Gastroesophageal sphincter (tissue), 4 donors: ENCODE measurements around the gene TMEM214. TPM values are rescaled to one million over a fixed set of nuclear protein-coding genes. Genes with fewer than 3 reads are reported as not detected.
A peak's percentile ranks its signal among the peaks of the same experiment; 100 is the strongest.

Experiments
- ATAC-seq: fragments of 150-250 bp; one replicate; pipeline ENCODE4 v1.9.1; 2016; ENCODE audit warnings: mild to moderate bottlenecking, moderate library complexity
- H3K27ac ChIP-seq, 4 donors: fragments of 200-600 bp; sonication (generic) in 3 of 4; 1 replicate in 3 of 4; 2 replicates in 1 of 4; pipeline ENCODE4 v1.5.1; 2016 to 2019
- H3K27me3 ChIP-seq: fragments of 200-600 bp; sonication (generic); one replicate; pipeline ENCODE4 v1.5.1; 2019
- H3K36me3 ChIP-seq, 2 donors: fragments of 200-600 bp; sonication (generic); one replicate each; pipeline ENCODE4 v1.5.1; 2019; ENCODE audit warnings: control low read depth in 1 of 2
- H3K4me1 ChIP-seq, 3 donors: fragments of 200-600 bp; sonication (generic); 1 replicate in 2 of 3; 2 replicates in 1 of 3; pipeline ENCODE4 v1.5.1; 2016 to 2019; ENCODE audit warnings: control low read depth in 2 of 3
- H3K4me3 ChIP-seq, 2 donors: fragments of 200-600 bp; sonication (generic); one replicate each; pipeline ENCODE4 v1.5.1; 2019; ENCODE audit warnings: mild to moderate bottlenecking in 1 of 2, moderate library complexity in 1 of 2
- H3K9me3 ChIP-seq, 3 donors: fragments of 200-600 bp; sonication (generic); one replicate each; pipeline ENCODE4 v1.5.1; 2017 to 2019; ENCODE audit warnings: control low read depth in 2 of 3
- CTCF ChIP-seq, 4 experiments: fragments of 200-600 bp in 2 of 4; fragments of 450-650 bp in 2 of 4; sonication (generic) in 1 of 4; IDR thresholded peaks; one replicate each; pipeline ENCODE4 v1.5.1; 2017 to 2019; ENCODE audit warnings: antibody characterized with exemption in 4 of 4, mild to moderate bottlenecking in 2 of 4, moderate library complexity in 2 of 4
- EP300 ChIP-seq: sonication (generic); formaldehyde crosslinking; IDR thresholded peaks from one replicate; pipeline ENCODE4 v1.6.1; 2017; ENCODE audit warnings: antibody characterized with exemption, mild to moderate bottlenecking
- POLR2A ChIP-seq, 2 donors: fragments of 450-650 bp; IDR thresholded peaks; one replicate each; pipeline ENCODE4 v1.6.1; 2017; ENCODE audit warnings: antibody characterized with exemption in 2 of 2, mild to moderate bottlenecking in 2 of 2, moderate library complexity in 1 of 2
- POLR2AphosphoS5 ChIP-seq: sonication (generic); formaldehyde crosslinking; IDR thresholded peaks from one replicate; pipeline ENCODE4 v1.6.1; 2017; ENCODE audit warnings: antibody characterized with exemption
- WGBS, 2 donors: methylation state at CpG; one replicate each; pipeline ENCODE4 v1.1.5; 2018; ENCODE audit warnings: low coverage in 1 of 2; 5-methylcytosine and 5-hydroxymethylcytosine counted together
- total RNA-seq, 4 donors: library from RNA; depleted of rRNA; stranded (reverse); fragments of >200 nt; gene quantifications; one replicate each; pipeline ENCODE4 v1.1.0, GENCODE V29; 2016

TMEM214 gene
- total RNA-seq, 4 donors from 2014 or later: 16.7 to 39.4 (median 30.3) TPM

- no peak for TF ChIP-seq EP300
- no peak for TF ChIP-seq POLR2AphosphoS5
- no peak for TF ChIP-seq CTCF (IDR thresholded peaks at IDR 0.05)
- no peak for TF ChIP-seq POLR2A (IDR thresholded peaks at IDR 0.05)
- 43 to 67% methylated on average over 1 to 3 of the region's 10 CpGs for WGBS, 2 donors
- Histone ChIP-seq H3K9me3 (no peaks in the 10 kb centered on the region), H3K27me3 (no peaks in the 10 kb centered on the region), H3K4me3 (peak overlapping the region; percentile 58 to 65), H3K4me1 (peaks cover 6 to 83% (median 35%) of the 10 kb centered on the region in 3 donors), H3K36me3 (peaks cover 0 to 19% of the 10 kb centered on the region in 2 donors), H3K27ac (peak overlapping the region; percentile 79 to 98 (median 90))
- no peak for ATAC-seq
Measured at GRCh38 chr2:27085062-27085672, 52.4 kb downstream of the TMEM214 start.

- peaks cover 6 to 78% (median 30%) of the 10 kb centered on the region in 3 donors for H3K4me1 ChIP-seq
- WGBS, 2 donors: no CpG with 5 or more reads among the region's 38 CpGs
Measured at GRCh38 chr2:27085673-27086089, 52.9 kb downstream of the TMEM214 start.

GRCh38 chr2:27086090-27086723, 53.4 kb downstream of the TMEM214 start:
- 0% methylated on average over 15 of the region's 81 CpGs; no CpG with 5 or more reads in 1 of the 2 donors for WGBS, 2 donors
- peaks cover 6 to 73% (median 28%) of the 10 kb centered on the region in 3 donors for H3K4me1 ChIP-seq

More at GRCh38 chr2:27085673-27086089, 52.9 kb downstream of the TMEM214 start:
- ATAC-seq: peak; percentile 60
- H3K27me3 ChIP-seq: no peaks in the 10 kb centered on the region
- no peaks in the 10 kb centered on the region for H3K9me3 ChIP-seq
- H3K4me3 ChIP-seq: peak overlapping the region; percentile 58 to 65
- H3K36me3 ChIP-seq: peaks cover 0 to 19% of the 10 kb centered on the region in 2 donors
- TF ChIP-seq POLR2A (IDR thresholded peaks at IDR 0.05) (peak in 1 of 2 donors; percentile 31), POLR2AphosphoS5 (peak; percentile 69), CTCF (IDR thresholded peaks at IDR 0.05) (peak in 3 of 4 experiments; percentile 33 to 84 (median 48)), EP300 (no peak)
- H3K27ac ChIP-seq: peak overlapping the region; percentile 79 to 98 (median 90)

GRCh38 chr2:27086724-27087593, 54.2 kb downstream of the TMEM214 start, which contains the start of gene KHK:
Gene KHK, plus strand, starts transcription at chr2:27086772. Its CDS starts 488 bp downstream, at chr2:27087260.
- H3K27ac ChIP-seq: peak within 1 kb of the TSS; percentile 79 to 98 (median 90)
- TF ChIP-seq POLR2AphosphoS5 (peak; percentile 14), CTCF (IDR thresholded peaks at IDR 0.05) (no peak)
- no peaks in the 10 kb centered on the region for H3K27me3 ChIP-seq
- H3K4me3 ChIP-seq: peak within 1 kb of the TSS; percentile 58 to 65
- 0 to 42% methylated on average over 4 to 10 of the region's 54 CpGs for WGBS, 2 donors
- H3K4me1 ChIP-seq: peaks cover 4 to 65% (median 20%) of the 10 kb centered on the region in 3 donors
- ATAC-seq: peak; percentile 23
- no peaks in the 10 kb centered on the region for H3K9me3 ChIP-seq
- H3K36me3 ChIP-seq: peaks cover 0 to 15% of the 10 kb centered on the region in 2 donors

More at GRCh38 chr2:27086090-27086723, 53.4 kb downstream of the TMEM214 start:
- no peaks in the 10 kb centered on the region for H3K9me3 ChIP-seq
- TF ChIP-seq POLR2AphosphoS5 (peak; percentile 80), CTCF (IDR thresholded peaks at IDR 0.05) (peak in 3 of 4 experiments; percentile 96 to 99 (median 98)), EP300 (no peak), POLR2A (IDR thresholded peaks at IDR 0.05) (peak; percentile 77 to 81)
- H3K36me3 ChIP-seq: peaks cover 0 to 19% of the 10 kb centered on the region in 2 donors
- H3K27me3 ChIP-seq: no peaks in the 10 kb centered on the region
- peak overlapping the region; percentile 79 to 98 (median 90) for H3K27ac ChIP-seq
- peak; percentile 95 for ATAC-seq
- H3K4me3 ChIP-seq: peak overlapping the region; percentile 58 to 65
